Stimulated activated CD8-positive, alpha-beta memory T cell treated with anti-CD3 and anti-CD28 coated beads, Interleukin-7, amount 100 ng/mL, for 4 hours (primary cell): Measurements from ENCODE around the gene CCDC178.
"Not testable (repeated sequence)": the region's sequence is repeated elsewhere in the genome, so short reads cannot be mapped to it uniquely, and the experiment has no call there.

Experiments
- DNase-seq, 2 donors: peaks; one replicate each; pipeline ENCODE4 v3.0.0-alpha.2; 2020; ENCODE audit warnings: low read depth in 2 of 2

Gene CCDC178, protein sequence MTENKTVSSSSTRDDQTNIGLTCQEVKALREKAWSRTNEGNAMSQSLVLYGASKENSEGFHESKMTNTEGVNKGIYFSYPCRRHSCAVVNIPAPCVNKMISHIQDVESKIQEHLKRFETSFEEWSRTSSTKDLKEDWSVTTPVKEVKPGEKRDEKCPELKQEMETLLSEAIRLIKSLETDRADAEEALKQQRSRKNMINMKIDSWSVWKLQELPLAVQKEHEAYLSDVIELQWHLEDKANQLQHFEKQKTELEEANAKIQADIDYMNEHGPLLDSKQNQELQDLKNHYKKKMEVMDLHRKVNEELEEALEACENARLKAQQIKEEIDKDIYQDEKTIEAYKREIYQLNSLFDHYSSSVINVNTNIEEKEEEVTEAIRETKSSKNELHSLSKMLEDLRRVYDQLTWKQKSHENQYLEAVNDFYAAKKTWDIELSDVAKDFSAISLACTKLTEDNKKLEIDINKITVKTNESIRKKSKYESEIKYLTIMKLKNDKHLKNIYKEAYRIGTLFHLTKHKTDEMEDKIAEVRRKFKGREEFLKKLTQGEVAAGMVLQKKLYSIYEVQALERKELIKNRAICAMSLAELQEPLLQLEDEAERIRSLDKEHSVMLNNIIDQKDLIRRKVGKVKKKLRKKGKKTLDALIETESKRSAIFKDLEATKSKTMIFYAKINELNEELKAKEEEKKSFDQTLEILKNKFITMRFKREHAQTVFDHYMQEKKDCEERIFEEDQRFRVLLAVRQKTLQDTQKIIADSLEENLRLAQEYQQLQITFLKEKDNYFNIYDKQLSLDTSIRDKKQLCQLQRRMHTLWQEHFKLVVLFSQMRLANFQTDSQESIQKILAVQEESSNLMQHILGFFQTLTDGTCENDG

DNA sequence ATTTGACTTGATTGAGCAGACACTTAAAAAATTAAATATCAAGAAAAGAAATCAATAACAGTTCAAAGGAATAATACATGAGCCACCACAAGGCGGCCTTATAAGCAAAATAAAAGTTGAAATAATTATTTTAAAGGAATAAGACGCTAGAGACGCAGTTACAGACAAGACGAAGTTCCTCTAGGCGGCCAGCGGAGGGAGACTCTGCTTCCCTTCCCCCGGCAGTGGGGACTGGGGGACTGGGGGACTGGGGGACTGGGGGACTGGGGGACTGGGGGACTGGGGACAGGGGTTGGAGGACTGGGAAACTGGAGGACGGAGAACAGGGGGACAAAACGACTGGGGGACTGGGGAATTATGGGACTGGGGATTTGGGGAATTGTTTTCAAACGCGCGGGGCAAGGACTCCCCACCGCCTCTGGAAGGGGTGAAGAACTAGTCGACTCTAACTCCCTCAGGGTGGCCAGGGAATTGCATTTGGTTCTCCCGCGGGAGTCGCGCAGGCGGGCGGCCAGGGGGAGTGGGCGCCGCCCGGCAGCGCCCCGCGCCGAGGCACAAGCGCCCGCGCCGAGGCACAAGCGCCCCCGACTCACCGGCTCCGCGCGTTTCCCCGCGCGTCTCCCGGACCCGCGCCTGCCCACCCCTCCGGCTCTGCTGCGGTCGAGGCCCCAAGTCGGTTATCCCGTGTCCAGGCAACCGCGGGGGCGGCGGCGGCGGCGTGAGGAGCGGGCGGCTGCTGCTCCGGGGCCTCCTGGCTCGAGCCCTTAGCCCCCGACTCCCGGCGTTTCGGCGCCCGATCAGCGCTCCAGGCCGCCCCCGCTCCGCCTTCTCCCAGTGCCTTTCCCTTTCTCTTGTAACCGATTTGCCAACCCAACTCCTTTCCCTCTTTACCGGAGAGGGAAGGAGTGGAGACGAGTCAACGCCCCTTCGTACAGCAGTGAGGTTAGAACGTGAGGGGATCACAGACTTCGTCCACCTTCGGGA lies at the start of gene CCDC178:
TSS of gene CCDC178 (minus strand) at position 662 of the 984 bp plus-strand sequence. CDS start 28,633 bp downstream, outside the sequence.
- DNase-seq = no peak

- DNase-seq = no peak
These were observed 43.4 kb upstream of the CCDC178 start for GRCh38 chr18:33483908-33484307.

- DNase-seq = no peak
These were observed 32.0 kb upstream of the CCDC178 start for GRCh38 chr18:33472509-33472908.

DNA sequence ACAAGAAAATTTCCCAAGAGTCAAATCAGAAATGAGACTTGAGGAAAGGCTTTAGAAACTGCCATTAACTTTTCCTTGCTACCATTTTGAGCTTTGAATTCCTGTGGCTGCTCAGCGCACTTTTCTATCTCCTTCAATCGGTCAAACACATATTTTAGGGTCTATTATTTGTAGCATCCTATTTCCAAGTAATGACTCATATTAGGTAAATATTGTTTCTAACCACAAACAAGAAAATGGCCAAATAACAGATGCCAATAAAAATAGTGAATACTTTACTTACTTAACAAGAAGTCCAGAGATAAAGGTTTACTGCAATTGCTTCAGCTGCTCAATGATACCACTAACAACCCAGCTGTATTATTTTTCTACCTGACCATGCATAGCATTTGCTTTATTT lies 29.7 kb upstream of the CCDC178 start:
- DNase-seq = no peak

GRCh38 chr18:33469699-33470098 lies 29.2 kb upstream of the CCDC178 start:
- no peak for DNase-seq

DNA sequence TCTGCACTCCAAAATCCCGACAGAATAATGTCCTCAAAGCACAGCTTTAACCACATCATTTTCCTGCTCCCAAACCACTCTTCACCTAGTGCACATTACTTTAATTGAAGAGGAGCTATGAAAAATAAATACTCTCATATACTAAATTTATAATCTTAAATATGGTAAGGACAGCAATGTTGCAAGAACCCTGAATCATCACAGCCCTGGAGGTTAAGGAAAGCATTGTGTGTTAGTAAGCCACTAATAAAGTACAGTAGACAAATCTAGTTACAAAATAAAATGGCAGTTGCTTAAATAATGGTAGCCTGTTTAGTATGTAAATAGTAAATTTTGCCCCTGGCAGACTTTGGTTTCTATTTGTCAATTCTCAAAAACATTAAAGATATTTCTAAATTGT lies 27.0 kb upstream of the CCDC178 start:
- DNase-seq = no peak

- no peak for DNase-seq
These were observed 26.3 kb upstream of the CCDC178 start for GRCh38 chr18:33466822-33467221.

DNA sequence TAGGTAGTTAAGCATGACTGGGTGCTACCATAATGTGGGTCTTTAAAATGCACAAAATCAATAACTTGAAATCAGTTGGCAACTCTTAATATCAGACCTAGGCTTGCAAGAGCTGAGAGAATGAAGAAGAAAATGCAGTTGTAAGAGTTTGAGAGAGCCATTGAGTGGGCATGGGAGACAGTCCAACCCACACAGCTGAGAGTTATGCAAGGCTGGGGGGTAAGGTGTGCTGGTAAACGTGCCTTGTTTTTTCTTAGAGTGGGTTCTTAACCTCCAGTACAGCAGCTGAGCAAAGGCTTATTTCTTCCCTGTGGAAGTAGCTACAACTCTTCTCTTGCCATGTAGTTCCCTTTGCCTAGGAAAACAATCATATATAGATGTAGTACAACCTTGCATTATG lies 20.2 kb upstream of the CCDC178 start:
- DNase-seq = no peak

DNA sequence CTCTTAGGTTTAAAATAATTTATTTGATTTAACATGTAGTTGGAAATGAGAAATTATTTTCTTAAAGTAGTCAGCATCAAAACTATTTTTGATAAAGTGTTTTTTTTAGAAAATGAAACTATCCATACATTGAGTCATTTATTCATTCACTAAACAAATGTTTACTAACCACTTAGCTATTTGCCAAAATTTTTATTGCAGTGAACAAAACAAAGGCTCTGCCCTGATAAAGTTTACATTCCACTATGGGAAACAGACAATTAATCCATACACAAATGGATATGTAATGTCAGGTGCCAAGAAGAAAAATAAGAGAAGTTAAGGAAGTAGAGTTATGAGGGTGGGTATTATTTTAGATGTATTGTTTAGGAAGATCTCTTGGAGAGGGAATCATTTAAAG lies 19.1 kb upstream of the CCDC178 start:
- DNase-seq = no peak

DNA sequence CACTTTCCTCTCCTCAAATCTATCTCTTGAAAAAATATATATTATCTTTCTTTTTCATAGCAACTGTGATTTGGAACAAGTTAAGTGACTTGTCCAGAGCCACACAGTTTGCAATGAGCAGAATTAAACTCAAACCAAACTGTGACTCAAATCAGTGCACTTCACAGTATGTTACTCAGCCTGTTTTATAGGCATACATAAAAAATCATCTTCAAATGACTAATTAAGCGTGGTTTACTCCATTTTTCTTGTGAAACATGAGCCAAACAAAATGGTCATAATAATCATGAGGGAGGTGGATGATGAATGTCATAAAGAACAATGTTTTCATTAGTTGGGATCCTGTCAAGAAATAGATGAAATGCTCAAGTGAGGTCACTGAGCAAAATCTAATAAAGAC lies 6.1 kb upstream of the CCDC178 start:
- DNase-seq = no peak

GRCh38 chr18:33444709-33445108 lies 4.2 kb upstream of the CCDC178 start:
- no peak for DNase-seq

DNA sequence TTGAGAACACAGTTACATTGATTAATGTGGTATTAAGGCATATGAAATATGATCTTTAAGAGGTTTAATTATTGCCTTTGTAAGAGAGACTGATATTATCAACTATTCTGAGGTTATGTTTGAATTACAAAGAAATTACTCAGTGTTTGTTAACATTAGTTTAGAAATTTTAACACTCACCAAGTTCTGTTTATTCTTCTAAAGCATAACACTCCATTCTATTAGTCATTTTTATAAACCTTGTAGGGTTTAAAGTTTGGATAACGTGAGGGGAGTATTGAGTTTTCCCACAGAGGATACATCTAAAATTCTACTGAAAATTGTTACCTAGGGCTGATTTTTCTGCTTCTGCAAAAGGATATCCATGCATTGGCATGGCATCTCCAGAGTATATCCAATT lies 7.7 kb downstream of the CCDC178 start:
- DNase-seq = no peak

- no peak for DNase-seq
These were observed 13.0 kb downstream of the CCDC178 start for GRCh38 chr18:33427549-33427948.

DNA sequence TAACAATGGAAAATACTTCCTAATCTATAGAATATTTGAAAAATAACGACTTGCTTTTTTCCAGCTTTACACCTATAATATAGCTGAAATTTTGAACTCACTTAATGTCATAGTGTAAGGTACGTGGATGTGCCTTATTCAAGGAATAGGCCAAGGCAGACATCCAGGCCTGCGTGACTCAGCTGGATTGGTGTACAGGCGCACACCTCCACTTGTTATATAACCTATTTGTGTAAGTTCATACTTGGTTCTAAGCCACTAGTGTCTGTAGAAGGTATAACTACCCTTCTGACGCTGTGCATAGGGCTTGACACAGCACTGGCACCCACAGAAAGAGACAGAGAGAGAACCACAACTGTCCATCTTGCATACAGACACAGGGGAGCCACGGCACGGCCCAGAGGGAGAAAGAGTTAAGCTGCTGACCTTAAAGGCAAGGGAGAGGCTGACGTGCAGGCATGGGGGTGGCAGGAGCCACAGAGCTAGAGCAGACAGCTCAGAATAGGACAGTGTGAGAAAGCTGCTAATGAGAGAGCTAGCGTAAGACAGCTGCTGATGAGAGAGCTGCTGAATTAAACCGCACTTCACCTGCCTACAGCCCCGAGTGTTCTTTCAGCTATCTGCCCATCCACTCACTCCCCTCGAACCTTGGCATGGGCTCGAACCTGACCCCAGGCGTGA lies 16.1 kb downstream of the CCDC178 start:
- DNase-seq = no peak

DNA sequence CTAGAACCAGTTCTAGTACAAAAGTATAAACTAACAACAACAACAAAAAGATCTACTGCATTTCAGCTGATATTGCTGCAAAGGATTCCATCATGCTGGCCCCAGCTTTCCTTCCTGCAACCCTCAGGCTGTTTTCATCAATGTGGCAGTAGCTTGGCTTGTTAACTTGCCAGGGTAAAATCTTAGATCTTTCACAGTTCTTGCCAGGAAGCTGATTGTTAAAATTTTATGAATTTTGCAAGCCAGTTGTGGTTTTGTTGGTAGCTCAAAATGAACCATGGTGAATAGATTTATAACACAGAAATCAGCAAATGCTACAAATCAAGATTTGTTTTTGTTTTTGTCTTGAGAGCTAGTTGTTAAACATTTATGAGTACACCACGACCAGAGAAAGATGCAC lies 19.3 kb downstream of the CCDC178 start:
- no peak for DNase-seq

DNA sequence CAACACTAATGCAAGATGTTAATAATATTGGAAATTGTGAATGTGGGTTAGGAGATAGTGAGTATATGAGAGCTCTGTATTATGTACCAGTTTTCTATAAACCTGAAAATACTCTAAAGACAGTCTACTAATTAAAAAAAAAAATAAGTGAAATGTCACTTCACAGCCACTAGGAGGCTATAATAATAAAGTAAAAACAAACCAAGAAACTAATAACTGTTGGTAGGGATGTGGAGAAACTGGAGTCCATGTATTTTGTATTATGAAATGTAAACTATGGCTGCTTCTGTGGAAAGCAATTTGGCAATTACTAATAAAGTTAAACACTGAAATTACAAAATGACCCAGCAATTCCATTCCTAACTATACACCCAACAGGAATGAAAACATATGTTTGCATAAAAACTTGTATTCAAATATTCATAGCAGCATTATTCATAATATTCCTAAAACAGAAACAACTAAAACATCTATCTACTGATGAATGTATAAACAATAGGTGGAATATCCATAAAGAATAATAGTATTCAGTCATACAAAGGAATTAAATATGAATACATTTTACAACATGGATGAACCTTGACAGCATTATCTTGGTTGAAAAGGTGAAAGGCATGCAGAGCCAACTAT lies 36.2 kb downstream of the CCDC178 start:
- DNase-seq = no peak

GRCh38 chr18:33398939-33399338 lies 41.6 kb downstream of the CCDC178 start:
- not testable (repeated sequence) for DNase-seq

GRCh38 chr18:33375829-33376228 lies 64.7 kb downstream of the CCDC178 start:
- no peak for DNase-seq

- DNase-seq = no peak
These were observed 68.1 kb downstream of the CCDC178 start for GRCh38 chr18:33372442-33372841.

DNA sequence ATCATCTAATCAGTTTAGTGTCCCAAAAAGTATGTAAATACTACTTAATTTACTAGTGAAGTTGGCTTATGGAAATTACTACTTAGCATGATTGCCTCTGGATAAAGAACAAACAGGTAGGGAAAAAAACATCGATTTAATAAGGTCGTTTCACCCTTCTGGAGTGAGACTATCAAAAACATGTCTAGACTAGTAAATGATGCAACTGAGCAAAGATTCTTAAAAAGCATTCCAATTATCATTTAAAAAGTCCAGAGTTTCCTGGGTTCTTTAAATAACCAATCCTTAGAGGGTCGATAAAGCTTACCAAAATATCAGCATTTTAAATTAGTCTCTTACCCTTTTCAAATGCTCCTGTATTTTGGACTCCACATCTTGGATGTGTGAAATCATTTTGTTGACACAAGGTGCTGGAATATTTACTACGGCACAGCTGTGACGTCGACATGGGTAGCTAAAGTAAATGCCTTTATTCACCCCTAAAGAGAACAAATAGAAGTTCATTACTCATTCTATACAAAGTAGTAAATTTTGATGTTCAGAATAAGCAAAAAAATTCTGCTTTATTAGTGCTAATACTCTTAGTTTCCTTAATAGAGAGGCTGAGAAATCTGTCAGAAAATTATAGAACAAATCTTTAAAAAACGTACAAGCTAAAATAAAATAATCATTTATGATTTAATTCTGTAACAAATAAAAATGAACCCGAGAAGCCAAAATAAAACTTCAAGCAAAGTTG lies 70.6 kb downstream of the CCDC178 start:
- DNase-seq = no peak
